HCT116 (cell line): Measurements from ENCODE around the gene GMPPA. TPM values are rescaled to one million over a fixed set of nuclear protein-coding genes. Genes with fewer than 3 reads are reported as not detected.

Source experiments
- ATAC-seq: fragments of 200-7000 bp; cut with Tn5 transposase; 2 replicates; pipeline ENCODE4 v1.9.1; 2020; ENCODE audit warnings: mild to moderate bottlenecking, moderate library complexity
- BruUV-seq: library from RNA; stranded (reverse); fragments of 400-500 nt; replicated peaks from 2 replicates; lab custom pipeline; 2021; lab: Mats Ljungman, UMichigan
- CTCF ChIA-PET: fragments of 300-600 bp; sonication (Branson Sonifier 250); formaldehyde crosslinking; loops from one replicate; lab custom pipeline; 2021; ENCODE audit warnings: antibody characterized with exemption; lab: Charles Lee
- POLR2A ChIA-PET: fragments of 300-600, 350-600 bp; sonication (Branson Sonifier 250); formaldehyde crosslinking; loops from one replicate; lab custom pipeline; 2021; ENCODE audit warnings: antibody characterized with exemption; lab: Charles Lee
- RAD21 ChIA-PET, 2 experiments: fragments of 300-600 bp; sonication (Branson Sonifier 250); formaldehyde crosslinking; loops; one replicate each; lab custom pipeline; 2023; ENCODE audit warnings: low total read pairs in 2 of 2; ENCODE audit not compliant: uncharacterized antibody in 2 of 2, unreplicated experiment in 2 of 2, low non-redundant PET in 1 of 2; lab: Charles Lee
- DNase-seq: peaks from one replicate; pipeline ENCODE4 v3.0.0-alpha.2; 2010; ENCODE audit warnings: low read depth, low spot score
- H2AFZ ChIP-seq: fragments of 200-600 bp; shearing (Covaris generic), sonication (generic); 2 replicates; pipeline ENCODE4 v1.6.1; 2017; ENCODE audit warnings: low read depth, mixed run types, mixed read lengths, antibody characterized with exemption, low read length; ENCODE audit not compliant: poor library complexity, severe bottlenecking
- H3K27ac ChIP-seq: 2 replicates; pipeline ENCODE4 v1.5.1; 2012; ENCODE audit warnings: low read depth, low read length
- H3K27me3 ChIP-seq: fragments of 200-600 bp; sonication (generic); 2 replicates; pipeline ENCODE4 v1.6.1; 2016; ENCODE audit warnings: mixed run types, low read length, mixed read lengths; ENCODE audit not compliant: insufficient read depth
- H3K36me3 ChIP-seq, 2 experiments: fragments of 200-500 bp in 1 of 2; fragments of 200-600 bp in 1 of 2; sonication (Bioruptor generic) in 1 of 2; sonication (generic) in 1 of 2; 2 replicates each; pipeline versions ENCODE4 v1.5.1 to v1.6.1; 2014 to 2016; ENCODE audit warnings: low read length in 2 of 2, inconsistent platforms in 1 of 2, mixed read lengths in 1 of 2, mixed run types in 1 of 2; ENCODE audit not compliant: insufficient read depth in 2 of 2, control insufficient read depth in 1 of 2
- H3K4me1 ChIP-seq, 2 experiments: fragments of 200-600 bp in 1 of 2; sonication (generic) in 1 of 2; 2 replicates each; pipeline versions ENCODE4 v1.5.1 to v1.6.1; 2012 to 2017; ENCODE audit warnings: low read length in 2 of 2, inconsistent platforms in 1 of 2, mild to moderate bottlenecking in 1 of 2, mixed read lengths in 1 of 2, mixed run types in 1 of 2, moderate library complexity in 1 of 2; ENCODE audit not compliant: insufficient read depth in 2 of 2, control insufficient read depth in 1 of 2
- H3K4me2 ChIP-seq: fragments of 200-600 bp; sonication (generic); 2 replicates; pipeline ENCODE4 v1.6.1; 2017; ENCODE audit warnings: mixed run types, low read length, mixed read lengths
- H3K4me3 ChIP-seq, 2 experiments: fragments of 200-600 bp in 1 of 2; sonication (generic) in 1 of 2; replicated peaks in 1 of 2; 2 replicates each; pipeline ENCODE4 v1.5.1; 2011 to 2016; ENCODE audit warnings: low read length in 2 of 2, control low read depth in 1 of 2, low read depth in 1 of 2, mild to moderate bottlenecking in 1 of 2, mixed read lengths in 1 of 2, mixed run types in 1 of 2
- H3K79me2 ChIP-seq: fragments of 200-600 bp; sonication (generic); 2 replicates; pipeline ENCODE4 v1.6.1; 2017; ENCODE audit warnings: mild to moderate bottlenecking, mixed run types, low read length, moderate library complexity, mixed read lengths; ENCODE audit not compliant: insufficient read depth
- H3K9ac ChIP-seq: fragments of 200-600 bp; sonication (generic); 2 replicates; pipeline ENCODE4 v1.6.1; 2016; ENCODE audit warnings: low read length, mixed read lengths
- H3K9me2 ChIP-seq: fragments of 200-600 bp; sonication (generic), shearing (Covaris generic); 2 replicates; pipeline ENCODE4 v1.6.1; 2017; ENCODE audit warnings: mixed run types, mild to moderate bottlenecking, moderate library complexity; ENCODE audit not compliant: insufficient read depth
- H3K9me3 ChIP-seq, 2 experiments: fragments of 200-500 bp in 1 of 2; fragments of 200-600 bp in 1 of 2; sonication (Bioruptor generic) in 1 of 2; sonication (generic) in 1 of 2; 2 replicates each; pipeline ENCODE4 v1.6.1; 2014 to 2017; ENCODE audit warnings: low read length in 2 of 2, mixed read lengths in 2 of 2, inconsistent platforms in 1 of 2, low read depth in 1 of 2, mild to moderate bottlenecking in 1 of 2, mixed run types in 1 of 2, moderate library complexity in 1 of 2; ENCODE audit not compliant: control insufficient read depth in 1 of 2, insufficient read depth in 1 of 2
- H4K20me1 ChIP-seq: fragments of 200-600 bp; sonication (generic), shearing (Covaris generic); 2 replicates; pipeline ENCODE4 v1.6.1; 2017; ENCODE audit warnings: mixed run types, mild to moderate bottlenecking, moderate library complexity; ENCODE audit not compliant: insufficient read depth
- EZH2 ChIP-seq: fragments of 200-600 bp; sonication (generic); IDR thresholded peaks from 2 replicates; pipeline ENCODE4 v1.6.1; 2017; ENCODE audit warnings: antibody characterized with exemption, mixed run types
- intact Hi-C: fragments of 100-400 bp; cut with micrococcal nuclease; formaldehyde crosslinking; loops from 2 replicates; pipeline ENCODE4 v1.10.0; 2022
- total RNA-seq: library from RNA; stranded (reverse); gene quantifications from one replicate; pipeline ENCODE4 v1.2.1, GENCODE V29; 2021; ENCODE audit not compliant: unreplicated experiment
- TF ChIP-seq, protein P1 (sequence below): IDR thresholded peaks from 2 replicates; pipeline ENCODE4 v1.6.1; 2011; ENCODE audit warnings: mild to moderate bottlenecking, low read length, moderate library complexity; ENCODE audit not compliant: insufficient replicate concordance; ENCODE audit errors: extremely low read depth
- TF ChIP-seq, protein P2 (sequence below): IDR thresholded peaks from 2 replicates; pipeline ENCODE4 v1.6.1; 2012; ENCODE audit warnings: low read depth

Gene GMPPA
- total RNA-seq, 1 experiment from 2014 or later: 71.8 TPM

DNA sequence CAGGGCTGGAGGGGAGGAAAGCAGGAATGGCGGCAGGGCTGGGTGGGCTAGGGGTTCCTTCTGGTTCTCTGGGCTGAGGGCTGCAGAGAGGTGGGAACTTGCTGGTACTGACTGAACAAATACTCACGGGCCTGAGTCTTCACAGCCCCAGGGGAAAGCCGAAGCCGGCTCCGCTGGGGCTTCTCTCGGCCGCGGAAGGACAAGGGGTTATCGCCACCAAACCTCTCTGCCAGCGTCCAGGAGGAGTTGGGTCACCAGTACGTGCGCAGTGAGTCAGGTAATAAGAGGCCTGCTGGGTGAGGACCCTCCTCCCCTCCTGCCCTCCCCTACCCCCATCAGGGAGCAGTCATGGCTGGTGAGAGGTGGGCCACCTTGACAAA is 13.5 kb upstream of the GMPPA start:
- ChIA-PET POLR2A (no interaction called here), RAD21 (no interaction called here), CTCF (no interaction called here)
- intact Hi-C loops: no loop called here
- H3K4me2 ChIP-seq: no peak overlapping the region
- H3K4me3 ChIP-seq: no peak overlapping the region
- H3K27ac ChIP-seq: no peak overlapping the region
- H2AFZ ChIP-seq: no peak overlapping the region
- no peaks in the 10 kb centered on the region for H3K9me3 ChIP-seq
- BruUV-seq: no TSS peak
- DNase-seq (no peak), ATAC-seq (no peak)
- TF ChIP-seq, protein P1, sequence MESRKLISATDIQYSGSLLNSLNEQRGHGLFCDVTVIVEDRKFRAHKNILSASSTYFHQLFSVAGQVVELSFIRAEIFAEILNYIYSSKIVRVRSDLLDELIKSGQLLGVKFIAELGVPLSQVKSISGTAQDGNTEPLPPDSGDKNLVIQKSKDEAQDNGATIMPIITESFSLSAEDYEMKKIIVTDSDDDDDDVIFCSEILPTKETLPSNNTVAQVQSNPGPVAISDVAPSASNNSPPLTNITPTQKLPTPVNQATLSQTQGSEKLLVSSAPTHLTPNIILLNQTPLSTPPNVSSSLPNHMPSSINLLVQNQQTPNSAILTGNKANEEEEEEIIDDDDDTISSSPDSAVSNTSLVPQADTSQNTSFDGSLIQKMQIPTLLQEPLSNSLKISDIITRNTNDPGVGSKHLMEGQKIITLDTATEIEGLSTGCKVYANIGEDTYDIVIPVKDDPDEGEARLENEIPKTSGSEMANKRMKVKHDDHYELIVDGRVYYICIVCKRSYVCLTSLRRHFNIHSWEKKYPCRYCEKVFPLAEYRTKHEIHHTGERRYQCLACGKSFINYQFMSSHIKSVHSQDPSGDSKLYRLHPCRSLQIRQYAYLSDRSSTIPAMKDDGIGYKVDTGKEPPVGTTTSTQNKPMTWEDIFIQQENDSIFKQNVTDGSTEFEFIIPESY: no peak
- TF ChIP-seq EZH2: no peak
- TF ChIP-seq, protein P2, sequence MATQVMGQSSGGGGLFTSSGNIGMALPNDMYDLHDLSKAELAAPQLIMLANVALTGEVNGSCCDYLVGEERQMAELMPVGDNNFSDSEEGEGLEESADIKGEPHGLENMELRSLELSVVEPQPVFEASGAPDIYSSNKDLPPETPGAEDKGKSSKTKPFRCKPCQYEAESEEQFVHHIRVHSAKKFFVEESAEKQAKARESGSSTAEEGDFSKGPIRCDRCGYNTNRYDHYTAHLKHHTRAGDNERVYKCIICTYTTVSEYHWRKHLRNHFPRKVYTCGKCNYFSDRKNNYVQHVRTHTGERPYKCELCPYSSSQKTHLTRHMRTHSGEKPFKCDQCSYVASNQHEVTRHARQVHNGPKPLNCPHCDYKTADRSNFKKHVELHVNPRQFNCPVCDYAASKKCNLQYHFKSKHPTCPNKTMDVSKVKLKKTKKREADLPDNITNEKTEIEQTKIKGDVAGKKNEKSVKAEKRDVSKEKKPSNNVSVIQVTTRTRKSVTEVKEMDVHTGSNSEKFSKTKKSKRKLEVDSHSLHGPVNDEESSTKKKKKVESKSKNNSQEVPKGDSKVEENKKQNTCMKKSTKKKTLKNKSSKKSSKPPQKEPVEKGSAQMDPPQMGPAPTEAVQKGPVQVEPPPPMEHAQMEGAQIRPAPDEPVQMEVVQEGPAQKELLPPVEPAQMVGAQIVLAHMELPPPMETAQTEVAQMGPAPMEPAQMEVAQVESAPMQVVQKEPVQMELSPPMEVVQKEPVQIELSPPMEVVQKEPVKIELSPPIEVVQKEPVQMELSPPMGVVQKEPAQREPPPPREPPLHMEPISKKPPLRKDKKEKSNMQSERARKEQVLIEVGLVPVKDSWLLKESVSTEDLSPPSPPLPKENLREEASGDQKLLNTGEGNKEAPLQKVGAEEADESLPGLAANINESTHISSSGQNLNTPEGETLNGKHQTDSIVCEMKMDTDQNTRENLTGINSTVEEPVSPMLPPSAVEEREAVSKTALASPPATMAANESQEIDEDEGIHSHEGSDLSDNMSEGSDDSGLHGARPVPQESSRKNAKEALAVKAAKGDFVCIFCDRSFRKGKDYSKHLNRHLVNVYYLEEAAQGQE: no peak
- no peaks in the 10 kb centered on the region for H3K9me2 ChIP-seq
- no peaks in the 10 kb centered on the region for H4K20me1 ChIP-seq
- no peaks in the 10 kb centered on the region for H3K27me3 ChIP-seq
- no peaks in the 10 kb centered on the region for H3K79me2 ChIP-seq
- no peaks in the 10 kb centered on the region for H3K4me1 ChIP-seq
- H3K36me3 ChIP-seq: no peaks in the 10 kb centered on the region; a peak in 1 of 4 replicates
- no peak overlapping the region for H3K9ac ChIP-seq
